Suprapubic skin (tissue), 4 donors: ENCODE results near the gene NAT9. TPM values are rescaled to one million over a fixed set of nuclear protein-coding genes. Genes with fewer than 3 reads are reported as not detected.

ENCODE experiments used
- DNase-seq, 2 donors: peaks; one replicate each; pipeline ENCODE4 v3.0.0-alpha.2; 2019; ENCODE audit warnings: low spot score in 2 of 2
- H3K27ac ChIP-seq: fragments of 200-600 bp; sonication (generic); one replicate; pipeline ENCODE4 v1.5.1; 2019
- H3K27me3 ChIP-seq: fragments of 200-600 bp; sonication (generic); one replicate; pipeline ENCODE4 v1.5.1; 2019
- H3K36me3 ChIP-seq: fragments of 200-600 bp; sonication (generic); one replicate; pipeline ENCODE4 v1.5.1; 2019
- H3K4me1 ChIP-seq: fragments of 200-600 bp; sonication (generic); one replicate; pipeline ENCODE4 v1.5.1; 2019
- H3K4me3 ChIP-seq: fragments of 200-600 bp; sonication (generic); one replicate; pipeline ENCODE4 v1.5.1; 2019; ENCODE audit warnings: mild to moderate bottlenecking
- H3K9me3 ChIP-seq: fragments of 200-600 bp; sonication (generic); one replicate; pipeline ENCODE4 v1.5.1; 2019
- EP300 ChIP-seq: sonication (generic); formaldehyde crosslinking; IDR thresholded peaks from one replicate; pipeline ENCODE4 v1.6.1; 2017; ENCODE audit warnings: antibody characterized with exemption
- POLR2A ChIP-seq, 2 donors: fragments of 450-650 bp; IDR thresholded peaks; one replicate each; pipeline ENCODE4 v1.6.1; 2017; ENCODE audit warnings: antibody characterized with exemption in 2 of 2, mild to moderate bottlenecking in 2 of 2, moderate library complexity in 2 of 2
- POLR2AphosphoS5 ChIP-seq, 3 donors: sonication (generic); formaldehyde crosslinking; IDR thresholded peaks; one replicate each; pipeline ENCODE4 v1.6.1; 2017; ENCODE audit warnings: antibody characterized with exemption in 3 of 3
- WGBS: methylation state at CpG from one replicate; pipeline ENCODE4 v1.1.5; 2018; 5-methylcytosine and 5-hydroxymethylcytosine counted together
- total RNA-seq, 4 donors: library from RNA; depleted of rRNA; stranded (reverse); fragments of >200 nt; gene quantifications; one replicate each; pipeline ENCODE4 v1.1.0, GENCODE V29; 2016
- TF ChIP-seq, protein P1 (sequence below), 2 donors: fragments of 200-600 bp in 1 of 2; fragments of 450-650 bp in 1 of 2; sonication (generic) in 1 of 2; IDR thresholded peaks; one replicate each; pipeline ENCODE4 v1.5.1; 2016 to 2019; ENCODE audit warnings: antibody characterized with exemption in 2 of 2, mild to moderate bottlenecking in 1 of 2, moderate library complexity in 1 of 2

Gene NAT9
- total RNA-seq, 4 donors from 2014 or later: 21.0 to 32.7 (median 24.4) TPM

DNA sequence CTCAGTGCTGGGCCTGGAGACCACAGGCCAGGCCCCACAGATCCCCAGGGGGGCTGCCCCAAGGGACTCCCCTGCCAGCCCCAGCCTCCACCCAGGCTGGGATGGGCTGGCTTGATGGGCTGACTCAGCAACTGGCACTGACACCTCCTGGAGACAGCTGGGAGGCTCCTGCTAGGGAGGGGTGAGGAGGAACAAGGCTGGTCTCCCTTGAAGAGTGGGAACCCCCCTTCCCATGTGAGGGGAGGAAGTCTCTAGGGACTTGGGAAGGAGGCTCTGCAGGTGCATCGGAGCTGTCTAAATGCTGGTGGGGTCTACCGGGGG is 17.3 kb downstream of the NAT9 start:
- Histone ChIP-seq H3K36me3 (peaks cover 5% of the 10 kb centered on the region), H3K27ac (peak overlapping the region; percentile 78), H3K4me3 (peak overlapping the region; percentile 28), H3K27me3 (no peaks in the 10 kb centered on the region), H3K4me1 (peaks cover 72% of the 10 kb centered on the region), H3K9me3 (no peaks in the 10 kb centered on the region)
- TF ChIP-seq EP300: no peak
- TF ChIP-seq, protein P1, sequence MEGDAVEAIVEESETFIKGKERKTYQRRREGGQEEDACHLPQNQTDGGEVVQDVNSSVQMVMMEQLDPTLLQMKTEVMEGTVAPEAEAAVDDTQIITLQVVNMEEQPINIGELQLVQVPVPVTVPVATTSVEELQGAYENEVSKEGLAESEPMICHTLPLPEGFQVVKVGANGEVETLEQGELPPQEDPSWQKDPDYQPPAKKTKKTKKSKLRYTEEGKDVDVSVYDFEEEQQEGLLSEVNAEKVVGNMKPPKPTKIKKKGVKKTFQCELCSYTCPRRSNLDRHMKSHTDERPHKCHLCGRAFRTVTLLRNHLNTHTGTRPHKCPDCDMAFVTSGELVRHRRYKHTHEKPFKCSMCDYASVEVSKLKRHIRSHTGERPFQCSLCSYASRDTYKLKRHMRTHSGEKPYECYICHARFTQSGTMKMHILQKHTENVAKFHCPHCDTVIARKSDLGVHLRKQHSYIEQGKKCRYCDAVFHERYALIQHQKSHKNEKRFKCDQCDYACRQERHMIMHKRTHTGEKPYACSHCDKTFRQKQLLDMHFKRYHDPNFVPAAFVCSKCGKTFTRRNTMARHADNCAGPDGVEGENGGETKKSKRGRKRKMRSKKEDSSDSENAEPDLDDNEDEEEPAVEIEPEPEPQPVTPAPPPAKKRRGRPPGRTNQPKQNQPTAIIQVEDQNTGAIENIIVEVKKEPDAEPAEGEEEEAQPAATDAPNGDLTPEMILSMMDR (IDR thresholded peaks at IDR 0.05): no peak
- no peak for TF ChIP-seq POLR2AphosphoS5 (IDR thresholded peaks at IDR 0.05)
- TF ChIP-seq POLR2A (IDR thresholded peaks at IDR 0.05): no peak
- WGBS: no CpG with 5 or more reads among the region's 2 CpGs
- DNase-seq: no peak

DNA sequence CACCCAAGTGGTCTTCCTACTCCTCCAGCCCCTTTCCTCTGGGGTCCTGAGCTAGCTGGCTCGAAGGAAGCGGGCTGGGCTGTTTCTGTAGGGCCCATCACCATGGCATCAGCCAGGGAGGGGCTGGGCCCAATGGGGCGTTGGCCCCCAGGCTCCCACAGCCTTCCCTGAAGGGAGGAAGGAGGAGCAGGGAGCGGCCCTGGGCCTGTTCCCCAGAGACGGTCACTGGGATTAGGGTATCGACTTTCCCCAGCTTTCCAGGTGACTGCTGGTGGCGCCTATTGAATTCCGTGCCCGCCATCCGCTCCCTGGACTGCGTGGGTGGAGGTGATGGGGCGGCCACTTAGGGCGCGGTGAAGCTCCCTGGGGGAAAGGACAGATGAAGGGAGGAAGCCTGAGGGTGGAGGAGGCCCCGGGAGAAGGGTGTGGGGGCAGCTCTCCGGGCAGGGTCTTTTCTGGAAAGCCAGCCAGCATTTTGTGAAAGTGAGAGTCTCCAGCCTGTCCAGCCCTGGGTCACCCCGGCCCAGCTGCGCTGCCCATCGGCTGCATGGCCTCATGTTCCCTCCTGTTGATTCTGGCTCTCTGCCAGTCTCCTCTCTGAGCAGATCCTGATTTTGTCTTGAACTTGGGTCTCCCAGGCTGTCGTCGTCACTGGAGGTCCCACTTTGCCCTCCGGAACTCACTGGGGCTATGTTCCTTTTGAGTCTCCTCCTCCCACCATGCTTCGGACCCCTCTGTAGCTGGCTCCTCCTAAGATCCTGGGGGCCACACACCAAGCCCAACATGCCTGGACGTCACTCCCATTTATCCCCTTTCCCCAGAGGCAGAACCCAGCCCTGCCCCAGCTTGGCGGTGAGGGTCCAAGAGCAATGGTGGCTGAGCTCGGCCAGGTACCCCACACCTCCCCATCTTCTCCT is 18.0 kb downstream of the NAT9 start:
- Histone ChIP-seq H3K9me3 (no peaks in the 10 kb centered on the region), H3K27me3 (no peaks in the 10 kb centered on the region), H3K4me1 (peaks cover 69% of the 10 kb centered on the region), H3K27ac (peak overlapping the region; percentile 78), H3K36me3 (peaks cover 2% of the 10 kb centered on the region), H3K4me3 (peak overlapping the region; percentile 28)
- WGBS: 26% methylated on average over 16 of the region's 26 CpGs
- DNase-seq: no peak
- TF ChIP-seq, protein P1 (IDR thresholded peaks at IDR 0.05): no peak
- TF ChIP-seq POLR2AphosphoS5 (IDR thresholded peaks at IDR 0.05) (no peak), EP300 (no peak), POLR2A (IDR thresholded peaks at IDR 0.05) (no peak)

GRCh38 chr17:74757502-74757901 is 18.6 kb downstream of the NAT9 start:
- TF ChIP-seq POLR2A (IDR thresholded peaks at IDR 0.05) (no peak), EP300 (no peak), POLR2AphosphoS5 (IDR thresholded peaks at IDR 0.05) (no peak)
- TF ChIP-seq, protein P1 (IDR thresholded peaks at IDR 0.05): no peak
- Histone ChIP-seq H3K9me3 (no peaks in the 10 kb centered on the region), H3K4me3 (peak overlapping the region; percentile 28), H3K27ac (peak overlapping the region; percentile 78), H3K27me3 (no peaks in the 10 kb centered on the region), H3K4me1 (peaks cover 72% of the 10 kb centered on the region), H3K36me3 (peaks cover 2% of the 10 kb centered on the region)
- no peak for DNase-seq
- 83% methylated on average over 2 of the region's 3 CpGs for whole genome bisulfite sequencing

- H3K27ac ChIP-seq: peak overlapping the region; percentile 78
Observed at GRCh38 chr17:74756891-74757290, 19.3 kb downstream of the NAT9 start.

GRCh38 chr17:74755533-74755932 is 20.6 kb downstream of the NAT9 start:
- DNase-seq: no peak
- Histone ChIP-seq H3K4me3 (no peak overlapping the region), H3K27me3 (no peaks in the 10 kb centered on the region), H3K9me3 (no peaks in the 10 kb centered on the region), H3K27ac (peak overlapping the region; percentile 20), H3K36me3 (no peaks in the 10 kb centered on the region), H3K4me1 (peaks cover 81% of the 10 kb centered on the region)
- 86% methylated on average over 6 of the region's 8 CpGs for WGBS
- TF ChIP-seq POLR2AphosphoS5 (IDR thresholded peaks at IDR 0.05) (no peak), EP300 (no peak), POLR2A (IDR thresholded peaks at IDR 0.05) (no peak)
- TF ChIP-seq, protein P1 (IDR thresholded peaks at IDR 0.05): no peak

More at GRCh38 chr17:74756891-74757290, 19.3 kb downstream of the NAT9 start:
- Histone ChIP-seq H3K4me3 (no peak overlapping the region), H3K27me3 (no peaks in the 10 kb centered on the region), H3K36me3 (peaks cover under 1% of the 10 kb centered on the region), H3K4me1 (peaks cover 78% of the 10 kb centered on the region), H3K9me3 (no peaks in the 10 kb centered on the region)
- no peak for DNase-seq
- WGBS: 60% methylated on average over 2 of the region's 3 CpGs
- TF ChIP-seq EP300 (no peak), POLR2A (IDR thresholded peaks at IDR 0.05) (no peak), POLR2AphosphoS5 (IDR thresholded peaks at IDR 0.05) (no peak)
- TF ChIP-seq, protein P1 (IDR thresholded peaks at IDR 0.05): no peak
